Measurements from ENCODE around the gene OTC. TPM values are rescaled to one million over a fixed set of nuclear protein-coding genes. Genes with fewer than 3 reads are reported as not detected.

OTC gene
- total RNA-seq, 2 experiments from 2014 or later, result 0.23 TPM; not detected in 1

DNA sequence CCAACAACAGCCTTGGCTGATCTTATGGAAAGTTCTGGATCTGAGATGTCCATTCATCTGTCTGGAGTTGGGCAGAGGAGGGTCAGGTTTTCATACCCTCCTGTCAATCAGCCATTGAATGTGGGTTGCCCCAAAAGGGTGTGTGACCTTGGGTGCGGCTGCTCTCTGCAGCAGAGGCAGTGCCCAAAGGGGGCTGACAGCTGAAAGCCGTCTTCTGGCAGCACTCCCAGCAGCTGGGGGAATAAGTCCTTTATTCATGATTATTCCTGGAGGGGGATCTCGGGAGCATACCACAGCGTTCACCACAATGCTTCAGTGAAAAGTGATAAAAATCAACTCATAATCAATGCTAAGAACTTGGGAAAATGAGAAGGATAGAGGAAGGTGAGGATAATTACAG, 54.7 kb downstream of the OTC start:
- ATAC-seq (no peak), DNase-seq (no peak)
- Mint-ChIP-seq H3K27ac (no peak overlapping the region), H3K27me3 (peaks cover 4% of the 10 kb centered on the region), H3K4me1 (ENCODE audit: low read depth) (no peaks in the 10 kb centered on the region), H3K9me3 (no peaks in the 10 kb centered on the region), H3K4me3 (no peak overlapping the region), H3K36me3 (ENCODE audit: low read depth) (no peaks in the 10 kb centered on the region)
- POLR2A ChIA-PET, result no interaction called here
- TF ChIP-seq CTCF (IDR thresholded peaks at IDR 0.05), result no peak
- intact Hi-C loops (cut with micrococcal nuclease), result no loop called here
- CTCF ChIA-PET, result no interaction called here

- Mint-ChIP-seq H3K27ac (no peak overlapping the region), H3K4me3 (no peak overlapping the region), H3K36me3 (ENCODE audit: low read depth) (no peaks in the 10 kb centered on the region), H3K27me3 (peaks cover 4% of the 10 kb centered on the region), H3K4me1 (ENCODE audit: low read depth) (no peaks in the 10 kb centered on the region), H3K9me3 (no peaks in the 10 kb centered on the region)
- intact Hi-C loops (cut with micrococcal nuclease), result no loop called here
- ATAC-seq, result no peak
- CTCF ChIA-PET, result no interaction called here
- POLR2A ChIA-PET, result no interaction called here
- TF ChIP-seq CTCF (IDR thresholded peaks at IDR 0.05), result no peak
- DNase-seq, result no peak
Measured at GRCh38 chrX:38409289-38409688, 56.9 kb downstream of the OTC start.

GRCh38 chrX:38426785-38427184, 74.4 kb downstream of the OTC start:
- Mint-ChIP-seq H3K9me3 (no peaks in the 10 kb centered on the region), H3K27me3 (peaks cover 2% of the 10 kb centered on the region), H3K4me3 (no peak overlapping the region), H3K27ac (no peak overlapping the region), H3K4me1 (ENCODE audit: low read depth) (no peaks in the 10 kb centered on the region), H3K36me3 (ENCODE audit: low read depth) (no peaks in the 10 kb centered on the region)
- DNase-seq (no peak), ATAC-seq (no peak)
- TF ChIP-seq CTCF (IDR thresholded peaks at IDR 0.05), result no peak
- ChIA-PET POLR2A (no interaction called here), CTCF (no interaction called here)
- intact Hi-C loops (cut with micrococcal nuclease), result no loop called here

DNA sequence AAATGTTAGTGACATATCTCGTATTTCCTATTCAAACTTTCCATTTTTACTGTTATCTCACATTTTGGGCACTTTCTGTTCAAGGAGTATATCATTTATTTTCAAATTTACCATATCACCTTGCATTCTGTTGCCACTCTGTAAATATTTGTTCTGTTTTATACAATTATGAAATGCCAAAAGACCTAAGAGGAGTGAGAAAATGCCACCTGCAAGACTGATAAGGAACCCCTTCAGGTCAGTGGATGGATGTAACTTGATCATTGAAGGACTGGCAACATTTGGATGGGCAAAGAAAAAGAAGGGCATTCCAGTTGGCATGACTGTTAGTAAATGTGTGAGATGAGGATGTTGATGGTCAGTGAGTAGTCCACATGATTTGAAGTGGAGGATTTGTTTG, 79.1 kb downstream of the OTC start:
- H3K4me1 Mint-ChIP-seq (ENCODE audit: low read depth), result no peaks in the 10 kb centered on the region
- no peaks in the 10 kb centered on the region for H3K36me3 Mint-ChIP-seq (ENCODE audit: low read depth)
- no peaks in the 10 kb centered on the region for H3K9me3 Mint-ChIP-seq
- ChIA-PET CTCF (no interaction called here), POLR2A (no interaction called here)
- ATAC-seq, result no peak
- no peak overlapping the region for H3K4me3 Mint-ChIP-seq
- DNase-seq, result no peak
- no peak for TF ChIP-seq CTCF (IDR thresholded peaks at IDR 0.05)
- H3K27ac Mint-ChIP-seq, result no peak overlapping the region
- H3K27me3 Mint-ChIP-seq, result peaks cover 5% of the 10 kb centered on the region
- intact Hi-C loops (cut with micrococcal nuclease), result no loop called here

DNA sequence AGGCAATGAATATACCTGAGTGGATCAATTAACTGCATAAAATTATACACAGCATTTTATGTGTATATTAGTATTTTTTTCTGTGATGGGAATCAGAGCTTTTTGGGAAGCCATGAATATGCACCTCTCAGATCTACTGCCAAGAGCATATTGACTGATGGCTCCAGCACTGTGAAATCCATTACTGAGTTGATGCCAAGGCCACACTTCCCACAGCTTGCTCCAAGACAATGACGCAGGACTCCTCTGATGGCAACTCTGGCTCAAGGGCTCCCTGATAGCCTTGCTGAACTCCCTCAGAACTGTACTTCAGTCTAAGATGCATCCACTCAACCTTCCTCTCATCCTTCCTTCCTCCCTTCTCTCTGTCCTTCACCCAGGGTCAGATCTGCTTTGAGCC, 82.7 kb downstream of the OTC start:
- intact Hi-C loops (cut with micrococcal nuclease), result no loop called here
- Mint-ChIP-seq H3K27ac (no peak overlapping the region), H3K27me3 (peaks cover 5% of the 10 kb centered on the region), H3K4me1 (ENCODE audit: low read depth) (no peaks in the 10 kb centered on the region), H3K9me3 (no peaks in the 10 kb centered on the region), H3K36me3 (ENCODE audit: low read depth) (no peaks in the 10 kb centered on the region), H3K4me3 (no peak overlapping the region)
- ChIA-PET CTCF (no interaction called here), POLR2A (no interaction called here)
- no peak for TF ChIP-seq CTCF (IDR thresholded peaks at IDR 0.05)
- ATAC-seq (no peak), DNase-seq (no peak)
